HG03575 (cell line): ENCODE results near the gene CHCHD5.
A peak's percentile ranks its signal among the peaks of the same experiment; 100 is the strongest.

Experiments used
- ATAC-seq: cut with Tn5 transposase; IDR thresholded peaks from one replicate; pipeline ENCODE4 v1.9.1; 2021; ENCODE audit not compliant: unreplicated experiment, insufficient number of reproducible peaks, low FRiP score; ENCODE audit errors: extremely low read depth

Gene CHCHD5

GRCh38 chr2:112618383-112618782 is 34.0 kb downstream of the CHCHD5 start:
- ATAC-seq, result no peak

- ATAC-seq, result no peak
Measured at GRCh38 chr2:112621790-112622527, 37.5 kb downstream of the CHCHD5 start.

GRCh38 chr2:112622528-112622849 is 38.1 kb downstream of the CHCHD5 start:
- ATAC-seq, result no peak

- ATAC-seq, result no peak
Measured at GRCh38 chr2:112623913-112624777, 39.7 kb downstream of the CHCHD5 start.

GRCh38 chr2:112625474-112626114 is 41.2 kb downstream of the CHCHD5 start:
- ATAC-seq, result no peak

GRCh38 chr2:112626604-112627059 is 42.2 kb downstream of the CHCHD5 start:
- no peak for ATAC-seq

GRCh38 chr2:112627060-112628040 is 42.9 kb downstream of the CHCHD5 start:
- ATAC-seq, result no peak

- ATAC-seq, result no peak
Measured at GRCh38 chr2:112629224-112629623, 44.8 kb downstream of the CHCHD5 start.

- no peak for ATAC-seq
Measured at GRCh38 chr2:112629823-112630222, 45.4 kb downstream of the CHCHD5 start.

GRCh38 chr2:112630268-112630667 is 45.9 kb downstream of the CHCHD5 start:
- no peak for ATAC-seq

GRCh38 chr2:112633708-112634107 is 49.3 kb downstream of the CHCHD5 start:
- no peak for ATAC-seq

GRCh38 chr2:112634153-112634873 is 49.9 kb downstream of the CHCHD5 start:
- ATAC-seq, result no peak

- ATAC-seq, result no peak
Measured at GRCh38 chr2:112634874-112635157, 50.4 kb downstream of the CHCHD5 start.

- peak; percentile 71 for ATAC-seq
Measured at GRCh38 chr2:112636605-112637288, 52.3 kb downstream of the CHCHD5 start.

GRCh38 chr2:112637289-112637660 is 52.9 kb downstream of the CHCHD5 start:
- ATAC-seq, result no peak
